ENCODE results near the gene ZNF804A.

Gene ZNF804A

GRCh38 chr2:184598316-184599053 lies at the start of gene ZNF804A:
Gene ZNF804A (plus strand): TSS chr2:184598529. CDS start chr2:184598960, 431 bp downstream.
- DNase-seq, result peak; percentile 89

DNA sequence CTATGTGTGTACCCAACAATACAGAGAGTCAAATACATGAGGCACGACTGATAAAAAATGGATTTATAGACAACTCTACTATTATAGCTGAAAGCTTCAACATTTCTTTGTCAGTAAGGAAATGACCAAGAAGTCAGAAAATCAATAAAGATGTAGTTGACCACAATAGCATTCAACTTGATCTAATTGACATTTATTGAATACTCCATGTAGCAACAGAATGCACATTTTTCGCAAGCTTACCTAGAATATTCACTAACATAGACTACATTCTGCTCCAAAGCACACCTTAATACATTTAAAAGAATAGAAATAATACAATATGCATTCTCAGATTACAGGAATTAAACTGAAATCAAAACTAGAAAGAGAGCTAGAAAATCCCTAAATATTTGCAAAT lies 49.2 kb upstream of the ZNF804A start:
- DNase-seq, result no peak

GRCh38 chr2:184551626-184552025 lies 46.7 kb upstream of the ZNF804A start:
- no peak for DNase-seq

- no peak for DNase-seq
Measured at GRCh38 chr2:184554736-184555135, 43.6 kb upstream of the ZNF804A start.

DNA sequence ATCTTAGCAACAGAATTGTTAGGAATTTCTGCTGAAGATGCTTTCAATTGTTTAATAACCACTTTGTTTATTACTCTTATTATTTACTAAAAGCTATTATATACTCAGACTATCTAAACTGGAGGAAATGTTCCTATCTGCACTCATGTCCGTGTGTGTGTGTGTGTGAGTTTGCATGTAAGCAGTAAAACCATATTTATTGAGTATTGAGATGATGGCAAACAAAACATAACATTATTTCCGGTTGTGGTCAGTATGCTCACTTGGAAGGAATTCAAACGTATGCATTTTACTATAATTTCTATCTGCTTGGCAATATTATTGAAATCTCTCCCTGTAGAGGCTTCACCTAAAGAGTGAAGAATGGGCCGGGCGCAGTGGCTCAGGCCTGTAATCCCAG lies 43.0 kb upstream of the ZNF804A start:
- no peak for DNase-seq

DNA sequence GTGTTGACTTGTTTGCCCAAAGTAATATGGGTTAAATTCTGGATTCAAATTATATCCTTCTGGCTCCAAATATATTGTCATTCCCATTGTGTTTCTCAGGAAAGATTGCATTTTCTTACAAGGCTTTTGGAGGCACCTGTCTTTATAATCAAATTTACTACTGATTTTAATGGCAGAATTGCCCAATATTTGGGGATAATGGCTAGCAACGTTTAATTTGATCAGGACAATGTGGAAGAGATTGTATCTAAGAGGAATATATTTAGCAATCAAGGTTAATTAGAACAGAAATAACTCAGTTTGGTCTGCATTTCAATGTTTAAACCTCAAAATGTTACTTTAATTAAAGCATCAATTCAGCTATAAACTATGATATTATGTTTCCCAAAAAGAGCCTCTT lies 41.7 kb upstream of the ZNF804A start:
- DNase-seq, result no peak

- no peak for DNase-seq
Measured at GRCh38 chr2:184558713-184559464, 39.4 kb upstream of the ZNF804A start.

GRCh38 chr2:184560603-184561002 lies 37.7 kb upstream of the ZNF804A start:
- no peak for DNase-seq

DNA sequence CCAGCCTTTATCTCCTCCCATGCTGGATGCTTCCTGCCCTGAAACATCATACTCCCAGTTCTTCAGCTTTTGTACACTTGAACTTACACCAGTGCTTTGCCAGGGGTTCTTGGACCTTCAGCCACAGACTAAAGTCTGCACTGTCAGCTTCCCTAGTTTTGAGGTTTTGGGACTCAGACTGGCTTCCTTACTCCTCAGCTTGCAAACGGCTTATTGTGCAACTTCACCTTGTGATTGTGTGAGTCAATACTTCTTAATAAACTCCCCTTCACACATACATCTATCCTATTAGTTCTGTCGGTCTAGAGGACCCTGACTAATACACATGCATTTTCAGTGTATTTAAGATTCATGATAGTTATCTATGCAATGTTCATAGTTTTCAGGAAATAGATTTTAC lies 35.8 kb upstream of the ZNF804A start:
- DNase-seq, result no peak

DNA sequence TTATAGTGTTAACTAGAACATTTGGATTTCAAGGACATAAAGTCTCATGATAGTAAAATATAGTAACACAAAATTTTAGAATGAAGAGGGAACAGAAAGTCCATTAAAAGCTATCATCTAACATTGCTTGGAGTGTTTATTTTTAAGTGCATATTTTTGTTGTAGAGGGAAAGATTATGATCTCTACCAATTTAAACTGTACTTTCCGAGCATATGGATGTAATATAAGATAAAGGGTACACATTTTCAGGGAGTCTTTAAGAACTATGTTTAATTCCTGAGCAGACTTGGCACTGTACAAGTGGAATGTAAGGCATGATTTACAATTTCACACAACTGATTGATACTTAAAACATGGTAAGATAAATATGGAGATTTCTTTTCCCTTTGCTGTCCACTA lies 34.2 kb upstream of the ZNF804A start:
- no peak for DNase-seq

GRCh38 chr2:184566716-184567115 lies 31.6 kb upstream of the ZNF804A start:
- no peak for DNase-seq

GRCh38 chr2:184577056-184577455 lies 21.3 kb upstream of the ZNF804A start:
- no peak for DNase-seq

GRCh38 chr2:184577743-184578142 lies 20.6 kb upstream of the ZNF804A start:
- no peak for DNase-seq

- no peak for DNase-seq
Measured at GRCh38 chr2:184579226-184579625, 19.1 kb upstream of the ZNF804A start.

GRCh38 chr2:184581391-184581790 lies 16.9 kb upstream of the ZNF804A start:
- no peak for DNase-seq

GRCh38 chr2:184589261-184589660 lies 9.1 kb upstream of the ZNF804A start:
- DNase-seq, result no peak

GRCh38 chr2:184596819-184597411 lies 1.4 kb upstream of the ZNF804A start:
- DNase-seq, result peak; percentile 46

DNA sequence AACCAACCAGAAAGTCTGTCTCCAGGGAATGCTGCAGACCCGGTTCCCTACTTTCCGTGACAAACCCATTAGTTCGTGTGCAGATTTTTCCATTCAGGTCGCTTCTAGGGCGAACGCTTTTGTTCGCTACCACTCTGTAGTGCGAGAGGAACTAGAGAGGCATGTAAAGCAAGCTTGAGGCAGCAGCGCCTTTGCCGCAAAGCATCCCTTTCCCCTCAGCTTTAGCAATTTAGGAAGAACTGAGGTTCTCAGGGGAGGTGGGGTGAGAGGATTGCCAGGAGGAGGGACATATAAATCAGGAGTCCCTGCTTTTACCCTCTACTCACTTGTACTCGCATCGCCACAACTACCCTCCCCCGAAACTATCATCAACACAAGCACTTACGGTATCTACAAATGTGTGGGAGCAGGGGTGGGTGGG lies 748 bp upstream of the ZNF804A start:
- DNase-seq, result peak; percentile 76

GRCh38 chr2:184598002-184598315 lies 370 bp upstream of the ZNF804A start:
- DNase-seq, result no peak

GRCh38 chr2:184599054-184599871 lies 934 bp downstream of the ZNF804A start:
- peak; percentile 44 for DNase-seq

DNA sequence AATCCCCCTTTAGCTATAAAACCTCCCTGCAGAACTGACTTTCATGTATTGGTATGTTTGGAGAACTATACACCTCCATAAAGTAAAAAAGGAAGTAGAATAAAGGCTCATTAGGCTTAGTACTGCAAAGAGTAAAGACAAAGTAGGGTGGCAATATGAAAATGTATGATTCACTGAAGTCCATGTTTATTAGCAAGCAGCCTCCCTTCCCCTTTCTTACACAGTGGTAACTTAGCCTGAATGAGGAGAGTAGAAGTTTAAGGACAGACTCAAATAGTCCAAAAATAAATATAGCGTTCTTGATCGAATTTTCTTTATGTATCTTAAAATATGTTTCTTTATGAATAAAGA lies 1.5 kb downstream of the ZNF804A start:
- DNase-seq, result no peak

- no peak for DNase-seq
Measured at GRCh38 chr2:184602734-184603133, 4.4 kb downstream of the ZNF804A start.

DNA sequence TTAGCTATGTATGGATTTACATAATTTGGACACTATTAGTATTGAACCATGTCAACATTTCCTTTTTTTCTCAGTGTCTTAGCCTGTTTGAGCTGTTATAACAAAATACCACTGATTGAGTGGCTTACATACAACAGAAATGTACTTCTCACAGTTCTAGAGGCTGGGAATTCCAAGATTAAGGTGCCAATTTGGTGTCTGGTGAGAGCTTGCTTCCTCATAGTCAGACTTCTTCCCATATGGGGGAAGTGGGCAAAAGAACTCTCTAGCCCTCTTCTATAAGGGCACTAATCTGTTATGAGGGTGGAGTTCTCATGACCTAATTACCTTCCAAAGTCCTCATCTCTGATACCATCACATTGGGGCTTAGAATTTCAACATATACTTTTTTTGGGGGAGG lies 12.6 kb downstream of the ZNF804A start:
- DNase-seq, result no peak
